HG03571 (cell line): Measurements from ENCODE around the gene MUSTN1.

ENCODE experiments used
- ATAC-seq: cut with Tn5 transposase; IDR thresholded peaks from one replicate; pipeline ENCODE4 v1.9.1; 2021; ENCODE audit not compliant: unreplicated experiment

The MUSTN1 gene

DNA sequence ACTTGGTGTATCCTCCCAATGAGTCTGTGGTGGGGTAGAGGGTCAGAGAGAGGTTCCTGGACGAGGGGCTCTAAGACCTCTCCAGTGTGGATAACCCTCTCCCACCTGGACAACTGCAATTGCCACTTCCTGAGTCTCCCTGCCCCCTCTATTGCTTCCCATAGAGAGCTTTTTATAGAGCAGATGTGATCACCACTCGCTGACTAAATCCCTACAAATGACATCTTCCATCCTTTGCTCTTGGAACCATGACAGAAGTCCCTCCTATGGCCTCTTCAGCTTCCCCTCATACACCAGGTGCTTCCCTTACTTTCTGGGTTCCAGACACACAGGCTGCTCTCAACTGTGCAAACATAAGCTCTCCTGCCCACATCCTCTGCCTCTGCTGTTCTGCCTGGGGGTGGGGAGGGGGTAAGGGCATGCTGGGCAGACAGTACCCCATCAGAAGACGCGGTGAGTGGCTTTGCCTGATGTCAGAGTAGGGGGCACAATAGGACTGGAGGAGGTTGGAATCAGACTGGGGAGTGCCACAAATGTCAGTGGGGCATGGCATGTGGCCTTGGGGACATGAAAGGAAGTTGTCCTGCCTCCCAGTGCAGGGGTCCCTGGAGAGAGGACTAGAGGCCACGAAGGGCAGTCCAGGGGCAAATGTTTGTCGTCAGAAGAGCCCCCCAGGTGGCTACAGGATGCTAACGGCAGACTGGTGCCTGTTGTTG is 25.0 kb downstream of the MUSTN1 start:
- no peak for ATAC-seq

DNA sequence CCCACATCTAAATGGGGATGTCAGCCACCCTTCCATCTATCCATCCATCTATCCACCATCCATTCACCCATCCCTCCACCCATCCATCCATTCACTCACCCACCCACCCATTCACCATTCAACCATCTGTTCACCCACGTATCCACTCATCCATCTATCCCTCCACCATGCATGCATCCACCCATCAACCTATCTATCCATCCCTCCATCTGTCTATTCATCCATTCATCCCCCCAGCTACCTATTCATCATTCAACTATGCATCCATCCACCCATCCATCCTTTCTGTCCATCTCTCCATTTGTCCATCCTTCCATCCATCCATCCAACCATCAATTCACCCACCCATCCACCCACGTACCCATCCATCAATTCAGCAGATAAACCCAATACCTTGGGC is 25.7 kb downstream of the MUSTN1 start:
- ATAC-seq, result no peak

DNA sequence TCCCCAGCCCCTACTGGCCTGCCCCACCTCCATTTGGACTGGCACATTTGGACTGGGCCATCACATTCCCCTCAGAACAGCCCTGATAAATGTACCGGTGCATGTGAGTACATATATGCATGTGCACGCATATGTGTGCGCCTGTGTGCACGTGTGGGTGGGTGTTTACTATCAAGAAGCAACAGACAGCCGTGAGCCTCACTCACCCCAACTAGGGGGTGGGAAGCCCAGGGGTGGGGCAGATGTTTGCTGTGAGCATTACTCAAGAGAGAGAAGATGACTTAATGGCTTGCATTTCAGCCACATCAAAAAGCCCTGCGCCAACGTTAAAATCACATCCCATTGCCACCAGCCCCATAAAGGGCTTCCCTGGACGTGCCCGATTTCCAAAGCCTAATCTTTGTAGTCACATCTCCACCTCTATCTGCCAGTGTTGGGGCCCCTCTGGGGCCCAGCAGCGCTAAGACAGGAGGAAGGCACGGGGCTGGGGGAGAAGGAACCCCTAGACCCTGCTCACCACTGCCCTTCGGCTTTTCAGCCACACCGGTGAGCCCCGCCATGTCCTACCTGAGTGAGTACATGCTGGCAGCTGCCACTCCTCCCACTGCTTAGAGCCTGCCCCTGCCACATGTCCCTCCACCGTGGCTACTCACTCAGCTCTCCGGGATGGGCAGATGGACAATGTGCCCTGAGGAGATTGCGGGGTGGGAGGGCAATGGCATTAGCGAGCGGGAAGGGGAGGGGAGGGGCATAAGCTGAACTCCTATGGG is 29.4 kb downstream of the MUSTN1 start:
- no peak for ATAC-seq

DNA sequence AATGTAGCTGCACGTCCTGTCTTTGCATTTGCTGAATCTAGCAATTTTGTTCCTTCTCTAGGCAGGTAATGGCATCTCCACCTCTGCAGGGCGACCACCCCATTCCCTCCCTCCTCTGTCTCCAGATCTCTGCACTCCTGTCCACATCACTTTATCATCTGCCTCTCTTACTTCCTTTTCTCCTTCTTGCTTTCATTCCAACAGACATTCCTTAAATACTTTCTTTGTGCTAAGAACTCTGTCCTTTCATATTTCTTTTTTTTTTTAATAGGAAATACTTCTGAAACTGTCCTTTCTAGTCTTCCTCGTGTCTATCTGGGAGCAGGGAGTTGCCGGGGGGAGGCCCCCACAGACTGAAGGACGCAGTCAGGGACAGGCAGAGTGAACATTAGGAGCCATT is 33.0 kb downstream of the MUSTN1 start:
- no peak for ATAC-seq

DNA sequence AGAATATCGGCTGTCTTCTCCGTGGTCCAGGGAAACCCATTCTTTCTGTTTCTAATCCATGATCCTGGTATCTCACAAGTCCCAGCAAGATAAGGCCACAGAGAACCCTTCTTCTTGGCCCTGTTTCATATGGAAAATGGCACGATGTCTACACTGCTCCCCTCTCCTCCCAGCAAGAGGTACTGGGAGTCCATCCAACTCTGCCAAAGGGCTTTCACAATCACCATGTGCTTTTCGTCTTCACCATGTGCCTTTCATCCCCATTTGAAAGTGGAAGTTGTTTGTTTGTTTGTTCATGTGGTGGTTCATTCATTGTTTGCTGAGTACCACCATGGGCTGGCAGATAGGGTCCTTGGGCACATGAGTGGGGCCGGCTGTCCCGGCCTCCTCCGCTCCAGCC is 34.7 kb downstream of the MUSTN1 start:
- ATAC-seq, result no peak

- ATAC-seq, result no peak
Observed at GRCh38 chr3:52798978-52799476, 35.8 kb downstream of the MUSTN1 start.

DNA sequence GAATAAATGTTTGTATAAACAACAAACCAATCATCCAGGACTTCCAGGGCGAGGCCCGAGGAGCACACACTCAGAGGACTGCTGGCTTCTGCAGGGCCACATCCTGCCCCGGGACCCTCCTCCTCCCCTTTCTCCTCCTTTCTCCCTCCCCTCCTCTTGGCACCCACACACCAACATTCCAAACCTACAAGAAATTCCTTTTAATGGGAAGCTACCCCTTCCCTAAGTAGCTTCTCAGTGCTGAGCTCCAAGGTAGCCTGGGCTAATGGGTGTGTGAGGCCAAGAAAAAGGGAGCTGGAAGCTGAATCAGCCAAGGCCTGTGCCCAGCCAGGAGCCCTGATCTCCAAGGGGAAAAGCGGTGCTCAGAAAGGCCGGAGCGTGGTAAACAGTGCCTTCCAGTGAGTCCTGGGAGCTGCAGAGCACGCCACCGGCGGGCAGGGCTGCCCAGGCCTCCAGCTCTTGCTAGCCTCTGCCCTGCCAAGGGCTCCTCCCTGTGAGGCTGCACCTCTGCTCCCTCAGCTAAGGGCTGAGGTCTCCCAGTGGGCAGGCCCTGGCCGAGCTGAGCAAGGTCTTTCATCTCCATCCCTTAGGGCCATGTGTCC is 36.3 kb downstream of the MUSTN1 start:
- no peak for ATAC-seq

- no peak for ATAC-seq
Observed at GRCh38 chr3:52796411-52796810, 38.4 kb downstream of the MUSTN1 start.

DNA sequence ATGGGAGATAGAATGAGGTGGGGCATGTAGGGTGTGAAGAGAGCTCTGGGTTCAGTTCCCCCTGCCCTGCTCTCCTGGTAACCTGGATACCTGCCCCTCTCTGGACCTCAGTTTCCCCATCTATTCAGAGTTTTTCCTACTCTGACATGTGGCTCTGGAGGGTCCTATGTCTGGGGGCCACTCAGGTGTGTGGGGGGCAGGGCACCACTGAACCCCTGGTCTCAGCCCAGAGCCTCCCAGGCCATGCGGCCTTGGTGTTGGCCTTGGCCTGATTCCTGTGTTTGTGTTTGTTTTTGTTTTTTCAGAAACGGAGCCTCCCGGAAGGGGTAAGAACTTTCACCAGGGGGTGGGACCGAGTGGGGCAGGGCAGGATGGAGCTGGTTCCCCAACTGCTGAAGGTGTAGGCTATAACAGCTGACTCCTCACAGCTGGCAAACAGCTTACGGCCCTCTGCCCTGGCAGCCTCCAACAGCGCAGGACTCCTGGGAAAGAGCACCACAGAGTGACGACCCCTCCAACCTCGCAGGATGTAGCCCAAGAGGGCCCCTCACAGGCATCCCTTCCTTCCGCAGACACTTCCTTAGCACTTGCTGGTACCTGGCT is 39.4 kb downstream of the MUSTN1 start:
- ATAC-seq, result no peak

- ATAC-seq, result no peak
Observed at GRCh38 chr3:52794612-52795099, 40.2 kb downstream of the MUSTN1 start, which contains the start of gene ITIH3. ITIH3 (plus strand) TSS chr3:52794796; CDS start chr3:52794804, 8 bp downstream.

GRCh38 chr3:52793702-52794611 is 40.9 kb downstream of the MUSTN1 start:
- ATAC-seq, result no peak

GRCh38 chr3:52792961-52793695 is 41.7 kb downstream of the MUSTN1 start:
- ATAC-seq, result no peak

DNA sequence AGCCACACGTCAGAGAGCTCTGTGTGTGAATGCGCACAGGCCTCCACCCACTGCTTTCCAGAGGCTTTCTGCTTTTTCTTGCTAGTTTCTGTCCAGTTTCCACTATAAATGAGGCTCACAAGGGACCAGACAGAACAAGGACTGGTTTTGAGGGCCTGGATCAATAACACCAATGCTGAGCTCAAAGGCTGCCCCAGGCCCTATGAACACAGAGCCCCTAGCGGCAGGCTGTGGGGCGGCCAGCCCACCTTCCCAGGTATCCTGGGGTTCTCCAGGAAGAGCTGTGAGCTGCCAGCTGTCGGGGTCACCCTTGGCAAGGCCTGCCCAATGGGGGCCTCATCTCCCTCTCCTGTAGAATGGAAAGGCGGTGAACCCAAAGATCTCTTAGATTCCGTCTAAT is 42.4 kb downstream of the MUSTN1 start:
- ATAC-seq, result no peak

- no peak for ATAC-seq
Observed at GRCh38 chr3:52791928-52792327, 42.9 kb downstream of the MUSTN1 start.

DNA sequence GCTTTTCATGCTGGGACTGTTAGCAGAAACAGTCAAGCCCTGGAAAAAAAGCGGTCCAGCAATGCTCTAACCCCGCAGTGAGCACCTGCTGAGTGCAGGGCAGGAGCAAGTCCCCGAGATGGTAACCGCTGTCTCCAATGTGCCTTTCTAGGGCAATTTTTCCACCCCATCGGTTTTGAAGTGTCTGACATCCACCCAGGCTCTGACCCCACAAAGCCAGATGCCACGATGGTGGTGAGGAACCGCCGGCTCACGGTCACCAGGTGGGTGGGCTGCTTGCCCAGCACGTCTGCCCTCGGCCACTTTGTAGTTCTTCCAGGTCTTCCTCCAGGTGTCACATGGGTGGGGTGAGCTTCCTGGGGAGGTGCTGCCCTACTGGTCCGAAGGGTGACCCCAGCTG is 43.5 kb downstream of the MUSTN1 start:
- no peak for ATAC-seq

GRCh38 chr3:52790741-52791140 is 44.1 kb downstream of the MUSTN1 start:
- no peak for ATAC-seq

DNA sequence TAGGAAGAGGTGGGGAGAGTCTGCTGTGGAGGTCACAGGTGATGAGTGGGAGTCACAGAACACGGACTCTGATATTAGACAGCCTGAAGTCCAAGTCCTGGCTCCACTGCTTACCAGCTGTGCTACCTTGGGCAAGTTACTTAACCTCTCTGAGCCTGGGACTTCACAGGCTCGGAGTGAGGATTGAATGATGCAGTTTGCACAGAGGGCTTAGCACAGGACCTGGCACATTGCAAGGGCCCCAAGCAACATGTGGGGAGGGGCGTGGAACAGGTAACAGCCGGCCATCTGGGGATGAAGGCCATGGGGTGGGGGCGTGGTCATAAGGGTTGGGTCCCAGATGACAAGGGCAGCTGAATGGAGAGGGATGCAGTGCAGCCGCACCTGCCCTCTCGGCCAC is 44.5 kb downstream of the MUSTN1 start:
- ATAC-seq, result no peak

- no peak for ATAC-seq
Observed at GRCh38 chr3:52789746-52790040, 45.1 kb downstream of the MUSTN1 start.

- ATAC-seq, result no peak
Observed at GRCh38 chr3:52788890-52789745, 45.7 kb downstream of the MUSTN1 start.
